Measurements from ENCODE around the gene NMNAT2. TPM values are rescaled to one million over a fixed set of nuclear protein-coding genes. Genes with fewer than 3 reads are reported as not detected.
A peak's percentile ranks its signal among the peaks of the same experiment; 100 is the strongest.

The NMNAT2 gene
- total RNA-seq, 1 experiment from 2014 or later, result 8.8 TPM

GRCh38 chr1:183228347-183229220 is 189.6 kb downstream of the NMNAT2 start:
- no peak overlapping the region for H3K4me3 Mint-ChIP-seq
- POLR2A ChIA-PET, result no interaction called here
- CTCF ChIA-PET, result interaction anchor here (0.6 to 3.7 kb wide), 32 partner anchors 10 to 427 kb away, joined by 3 to 29 read pairs (median 4); partner anchors contain the start of gene LAMC2
- ATAC-seq, result peak; percentile 8; the same call in 1 of the 2 replicates
- no peak for TF ChIP-seq ETV6 (CRISPR knock-in tag; IDR thresholded peaks at IDR 0.05)
- TF ChIP-seq ZNF232 (CRISPR knock-in tag; IDR thresholded peaks at IDR 0.05), result no peak
- TF ChIP-seq STAT6 (CRISPR knock-in tag; conservative IDR thresholded peaks at IDR 0.05; ENCODE audit: low read depth), result no peak
- TF ChIP-seq IRF2 (CRISPR knock-in tag; IDR thresholded peaks at IDR 0.05; ENCODE audit: borderline replicate concordance, low read depth), result no peak
- no peak for TF ChIP-seq TEAD1 (CRISPR knock-in tag; IDR thresholded peaks at IDR 0.05)
- no peak for TF ChIP-seq E2F5 (CRISPR knock-in tag; IDR thresholded peaks at IDR 0.05)
- TF ChIP-seq PREB (CRISPR knock-in tag; IDR thresholded peaks at IDR 0.05; ENCODE audit: borderline replicate concordance), result no peak
- no peak for TF ChIP-seq CDX4 (CRISPR knock-in tag; IDR thresholded peaks at IDR 0.05; ENCODE audit: borderline replicate concordance)
- TF ChIP-seq ATF6 (CRISPR knock-in tag; IDR thresholded peaks at IDR 0.05), result no peak
- no peak for TF ChIP-seq PRRX2 (CRISPR knock-in tag; IDR thresholded peaks at IDR 0.05)
- no peak for TF ChIP-seq CTCF (IDR thresholded peaks at IDR 0.05)
- no peak for TF ChIP-seq ARID4B (CRISPR knock-in tag; IDR thresholded peaks at IDR 0.05; ENCODE audit: borderline replicate concordance)
- no peaks in the 10 kb centered on the region for H3K9me3 Mint-ChIP-seq
- no peak overlapping the region for H3K27ac Mint-ChIP-seq
- no peaks in the 10 kb centered on the region for H3K36me3 Mint-ChIP-seq
- peaks cover 29% of the 10 kb centered on the region for H3K4me1 Mint-ChIP-seq
- no peaks in the 10 kb centered on the region for H3K27me3 Mint-ChIP-seq (ENCODE audit: low read depth)
- DNase-seq (ENCODE audit: low spot score), result no peak
